A673 (cell line): ENCODE results near the gene G3BP1. TPM values are rescaled to one million over a fixed set of nuclear protein-coding genes. Genes with fewer than 3 reads are reported as not detected.

ENCODE experiments used
- BruUV-seq: library from RNA; stranded (reverse); fragments of 400-500 nt; replicated peaks from 2 replicates; lab custom pipeline; 2021; lab: Mats Ljungman, UMichigan
- CTCF ChIA-PET: fragments of 300-600 bp; sonication (Branson Sonifier 250); formaldehyde crosslinking; loops from one replicate; lab custom pipeline; 2022; ENCODE audit warnings: antibody characterized with exemption; lab: Charles Lee
- POLR2A ChIA-PET: fragments of 300-600 bp; sonication (Branson Sonifier 250); formaldehyde crosslinking; loops from one replicate; lab custom pipeline; 2022; ENCODE audit warnings: antibody characterized with exemption; ENCODE audit not compliant: low non-redundant PET; lab: Charles Lee
- DNase-seq: peaks from one replicate; pipeline ENCODE4 v3.0.0-alpha.2; 2015; ENCODE audit warnings: low spot score
- H3K27ac ChIP-seq: fragments of 200-600 bp; sonication (generic); 2 replicates; pipeline ENCODE4 v1.5.1; 2016; ENCODE audit warnings: mixed run types, low read depth, mild to moderate bottlenecking, mixed read lengths, antibody characterized with exemption, low read length; ENCODE audit not compliant: poor library complexity, severe bottlenecking
- H3K27me3 ChIP-seq: fragments of 200-600 bp; sonication (generic); replicated peaks from 2 replicates; pipeline ENCODE4 v1.6.1; 2017; ENCODE audit warnings: mixed run types, low read depth, mild to moderate bottlenecking, mixed read lengths, antibody characterized with exemption, low read length; ENCODE audit not compliant: insufficient read depth, poor library complexity
- H3K36me3 ChIP-seq: fragments of 200-600 bp; sonication (generic); 2 replicates; pipeline ENCODE4 v1.6.1; 2016; ENCODE audit warnings: mixed run types, mild to moderate bottlenecking, mixed read lengths, antibody characterized with exemption, low read length; ENCODE audit not compliant: insufficient read depth, poor library complexity, severe bottlenecking
- H3K4me1 ChIP-seq: fragments of 200-600 bp; sonication (generic); 2 replicates; pipeline ENCODE4 v1.6.1; 2017; ENCODE audit warnings: mixed run types, mild to moderate bottlenecking, mixed read lengths, antibody characterized with exemption, low read length; ENCODE audit not compliant: insufficient read depth, poor library complexity, severe bottlenecking
- H3K4me3 ChIP-seq: fragments of 200-600 bp; sonication (generic); 2 replicates; pipeline ENCODE4 v1.5.1; 2016; ENCODE audit warnings: low read depth, mixed run types, mild to moderate bottlenecking, mixed read lengths, low read length; ENCODE audit not compliant: poor library complexity, severe bottlenecking
- H3K9me3 ChIP-seq: fragments of 200-600 bp; sonication (generic); 2 replicates; pipeline ENCODE4 v1.6.1; 2016; ENCODE audit warnings: mixed run types, low read depth, mild to moderate bottlenecking, mixed read lengths, antibody characterized with exemption, low read length; ENCODE audit not compliant: poor library complexity, severe bottlenecking
- CTCF ChIP-seq: fragments of 300-800, 200-600 bp; sonication (generic); conservative IDR thresholded peaks from 2 replicates; pipeline ENCODE4 v1.5.1; 2017; ENCODE audit warnings: low read depth, mild to moderate bottlenecking, antibody characterized with exemption, low read length, moderate library complexity, mixed read lengths
- EZH2 ChIP-seq: fragments of 200-600 bp; sonication (generic); IDR thresholded peaks from 2 replicates; pipeline ENCODE4 v1.6.1; 2017; ENCODE audit warnings: borderline replicate concordance, low read depth, mild to moderate bottlenecking, mixed read lengths, antibody characterized with exemption, low read length; ENCODE audit not compliant: poor library complexity, severe bottlenecking
- intact Hi-C: fragments of 100-400 bp; cut with micrococcal nuclease; formaldehyde crosslinking; loops from one replicate; pipeline ENCODE4 v1.10.0; 2022; ENCODE audit not compliant: unreplicated experiment
- total RNA-seq: library from RNA; stranded (reverse); gene quantifications from 2 replicates; pipeline ENCODE4 v1.2.3, GENCODE V29; 2021

Gene G3BP1
- total RNA-seq, 1 experiment from 2014 or later, result 317 TPM

GRCh38 chr5:151820903-151821302 is 49.1 kb downstream of the G3BP1 start:
- H3K4me1 ChIP-seq, result peaks cover 11% of the 10 kb centered on the region
- intact Hi-C loops, result loop anchor here (10.0 kb wide), 1 partner anchor 444 kb away; no protein-coding TSS in a partner anchor
- H3K27me3 ChIP-seq, result no peaks in the 10 kb centered on the region
- DNase-seq, result no peak
- POLR2A ChIA-PET, result no interaction called here
- no peak overlapping the region for H3K4me3 ChIP-seq
- H3K36me3 ChIP-seq, result no peaks in the 10 kb centered on the region
- CTCF ChIA-PET, result no interaction called here
- no peaks in the 10 kb centered on the region for H3K9me3 ChIP-seq
- no TSS peak for BruUV-seq
- TF ChIP-seq CTCF (no peak), EZH2 (no peak)
- H3K27ac ChIP-seq, result no peak overlapping the region

DNA sequence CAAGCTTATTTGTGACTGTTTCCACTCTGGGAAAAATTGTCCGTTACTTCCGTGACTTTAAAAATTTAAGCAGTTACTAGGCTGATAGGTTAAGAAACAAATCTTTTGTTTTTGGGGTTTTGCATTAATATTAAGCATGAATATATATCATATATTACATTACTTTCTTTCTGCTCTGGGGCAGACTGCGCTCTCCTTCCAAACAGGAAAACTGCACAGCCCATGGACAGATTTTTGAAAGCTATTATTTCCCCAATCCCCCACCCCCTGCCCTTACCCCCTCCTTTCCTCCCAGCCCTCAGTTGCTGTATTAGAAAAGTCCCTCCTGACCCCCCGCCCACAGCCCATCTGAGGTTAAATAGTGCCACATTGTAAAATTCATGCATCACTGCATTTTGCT is 50.4 kb downstream of the G3BP1 start:
- CTCF ChIA-PET, result interaction anchor here (0.6 kb wide), 1 partner anchor 322 kb away, joined by 3 read pairs; no protein-coding TSS in a partner anchor

DNA sequence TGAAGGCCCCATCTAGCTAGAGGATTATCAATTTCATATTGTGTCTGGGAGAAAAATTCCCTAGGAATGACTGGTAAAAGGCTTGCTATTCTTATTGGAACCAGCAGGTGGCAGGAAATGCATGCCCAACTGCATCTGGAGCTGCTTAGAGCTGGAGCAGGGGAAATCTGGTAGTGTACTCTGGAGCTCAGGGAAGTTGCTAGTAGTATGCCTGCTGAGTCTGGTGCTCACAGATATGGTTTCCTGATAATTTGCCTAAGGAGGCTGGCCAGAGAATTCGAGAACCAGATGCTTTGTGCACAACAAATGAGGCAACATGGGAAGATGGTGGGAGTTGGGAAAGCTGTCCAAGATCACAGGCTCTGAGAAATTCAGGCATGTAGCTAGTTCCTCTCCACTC is 53.7 kb downstream of the G3BP1 start:
- H3K27ac ChIP-seq, result no peak overlapping the region
- H3K9me3 ChIP-seq, result no peaks in the 10 kb centered on the region
- H3K4me3 ChIP-seq, result no peak overlapping the region
- H3K36me3 ChIP-seq, result no peaks in the 10 kb centered on the region
- H3K4me1 ChIP-seq, result no peaks in the 10 kb centered on the region
- DNase-seq, result peak; percentile 76
- POLR2A ChIA-PET, result no interaction called here
- intact Hi-C loops, result loop anchor here (1.0 to 10.0 kb wide), 5 partner anchors 97 to 689 kb away; partner anchors contain the start of gene GLRA1
- CTCF ChIA-PET, result interaction anchor here (0.6 to 2.3 kb wide), 5 partner anchors 315 to 680 kb away, joined by 3 to 57 read pairs (median 3); no protein-coding TSS in a partner anchor
- TF ChIP-seq CTCF (peak; percentile 88), EZH2 (no peak)
- no TSS peak for BruUV-seq
- no peaks in the 10 kb centered on the region for H3K27me3 ChIP-seq

More for the DNA sequence above, 50.4 kb downstream of the G3BP1 start:
- H3K27me3 ChIP-seq, result no peaks in the 10 kb centered on the region
- no peak overlapping the region for H3K27ac ChIP-seq
- intact Hi-C loops, result loop anchor here (10.0 kb wide), 1 partner anchor 443 kb away; no protein-coding TSS in a partner anchor
- no TSS peak for BruUV-seq
- peaks cover 11% of the 10 kb centered on the region for H3K4me1 ChIP-seq
- TF ChIP-seq CTCF (no peak), EZH2 (no peak)
- H3K36me3 ChIP-seq, result no peaks in the 10 kb centered on the region
- no peak for DNase-seq
- H3K9me3 ChIP-seq, result no peaks in the 10 kb centered on the region
- POLR2A ChIA-PET, result no interaction called here
- H3K4me3 ChIP-seq, result no peak overlapping the region
